ENCODE measurements around the gene WWP2. TPM values are rescaled to one million over a fixed set of nuclear protein-coding genes. Genes with fewer than 3 reads are reported as not detected.
"Not testable (repeated sequence)": the region's sequence is repeated elsewhere in the genome, so short reads cannot be mapped to it uniquely, and the experiment has no call there.

The WWP2 gene
- total RNA-seq, 1 donor from 2014 or later = 25.4 TPM

- DNase-seq = no peak
Measured at GRCh38 chr16:69747115-69747514, 15.0 kb upstream of the WWP2 start.

GRCh38 chr16:69748694-69749345 is 13.3 kb upstream of the WWP2 start:
- no peak for DNase-seq

- peak; percentile 27 for DNase-seq
Measured at GRCh38 chr16:69754143-69754468, 8.0 kb upstream of the WWP2 start.

- DNase-seq = peak; percentile 99
Measured at GRCh38 chr16:69754469-69755310, 7.4 kb upstream of the WWP2 start, which contains the start of gene NOB1. NOB1 (minus strand) TSS chr16:69754926; CDS start chr16:69754910, 16 bp downstream.

GRCh38 chr16:69756705-69757104 is 5.4 kb upstream of the WWP2 start:
- DNase-seq = no peak

- not testable (repeated sequence) for DNase-seq
Measured at GRCh38 chr16:69757375-69757774, 4.8 kb upstream of the WWP2 start.

GRCh38 chr16:69762814-69763598 is 874 bp downstream of the WWP2 start:
- DNase-seq = peak; percentile 59

- DNase-seq = peak; percentile 15
Measured at GRCh38 chr16:69763599-69763942, 1.4 kb downstream of the WWP2 start.

GRCh38 chr16:69767459-69768229 is 5.5 kb downstream of the WWP2 start:
- DNase-seq = no peak

GRCh38 chr16:69768666-69769065 is 6.5 kb downstream of the WWP2 start:
- DNase-seq = no peak

- no peak for DNase-seq
Measured at GRCh38 chr16:69769404-69769803, 7.3 kb downstream of the WWP2 start.

GRCh38 chr16:69771651-69771967 is 9.5 kb downstream of the WWP2 start:
- DNase-seq = no peak

GRCh38 chr16:69773260-69773947 is 11.3 kb downstream of the WWP2 start:
- no peak for DNase-seq

- DNase-seq = no peak
Measured at GRCh38 chr16:69775563-69775962, 13.4 kb downstream of the WWP2 start.

- no peak for DNase-seq
Measured at GRCh38 chr16:69779724-69780123, 17.6 kb downstream of the WWP2 start.

GRCh38 chr16:69781118-69781517 is 19.0 kb downstream of the WWP2 start:
- DNase-seq = no peak

- DNase-seq = no peak
Measured at GRCh38 chr16:69784586-69784985, 22.5 kb downstream of the WWP2 start.

- DNase-seq = no peak
Measured at GRCh38 chr16:69787883-69788282, 25.8 kb downstream of the WWP2 start.

- not testable (repeated sequence) for DNase-seq
Measured at GRCh38 chr16:69791391-69791847, 29.3 kb downstream of the WWP2 start.

- no peak for DNase-seq
Measured at GRCh38 chr16:69793526-69793925, 31.4 kb downstream of the WWP2 start.

GRCh38 chr16:69794486-69794885 is 32.4 kb downstream of the WWP2 start:
- DNase-seq = no peak
